ENCODE measurements around the gene IGLL1. TPM values are rescaled to one million over a fixed set of nuclear protein-coding genes. Genes with fewer than 3 reads are reported as not detected.
A peak's percentile ranks its signal among the peaks of the same experiment; 100 is the strongest.
"Not testable (repeated sequence)": the region's sequence is repeated elsewhere in the genome, so short reads cannot be mapped to it uniquely, and the experiment has no call there.

The IGLL1 gene
- total RNA-seq, 1 experiment from 2014 or later, result not detected

DNA sequence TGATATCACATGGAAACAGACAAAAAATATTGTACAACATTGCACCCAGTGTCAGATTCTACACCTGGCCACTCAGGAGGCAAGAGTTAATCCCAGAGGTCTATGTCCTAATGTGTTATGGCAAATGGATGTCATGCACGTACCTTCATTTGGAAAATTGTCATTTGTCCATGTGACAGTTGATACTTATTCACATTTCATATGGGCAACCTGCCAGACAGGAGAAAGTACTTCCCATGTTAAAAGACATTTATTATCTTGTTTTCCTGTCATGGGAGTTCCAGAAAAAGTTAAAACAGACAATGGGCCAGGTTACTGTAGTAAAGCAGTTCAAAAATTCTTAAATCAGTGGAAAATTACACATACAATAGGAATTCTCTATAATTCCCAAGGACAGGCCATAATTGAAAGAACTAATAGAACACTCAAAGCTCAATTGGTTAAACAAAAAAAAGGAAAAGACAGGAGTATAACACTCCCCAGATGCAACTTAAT lies 36.5 kb downstream of the IGLL1 start:
- not testable (repeated sequence) for DNase-seq (ENCODE audit: extremely low read depth, low read depth)

DNA sequence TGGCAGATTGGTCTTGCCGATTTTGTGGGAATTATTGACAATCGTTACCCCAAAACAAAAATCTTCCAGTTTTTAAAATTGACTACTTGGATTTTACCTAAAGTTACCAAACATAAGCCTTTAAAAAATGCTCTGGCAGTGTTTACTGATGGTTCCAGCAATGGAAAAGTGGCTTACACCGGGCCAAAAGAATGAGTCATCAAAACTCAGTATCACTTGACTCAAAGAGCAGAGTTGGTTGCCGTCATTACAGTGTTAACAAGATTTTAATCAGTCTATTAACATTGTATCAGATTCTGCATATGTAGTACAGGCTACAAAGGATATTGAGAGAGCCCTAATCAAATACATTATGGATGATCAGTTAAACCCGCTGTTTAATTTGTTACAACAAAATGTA lies 37.2 kb downstream of the IGLL1 start:
- DNase-seq (ENCODE audit: extremely low read depth, low read depth), result no peak

DNA sequence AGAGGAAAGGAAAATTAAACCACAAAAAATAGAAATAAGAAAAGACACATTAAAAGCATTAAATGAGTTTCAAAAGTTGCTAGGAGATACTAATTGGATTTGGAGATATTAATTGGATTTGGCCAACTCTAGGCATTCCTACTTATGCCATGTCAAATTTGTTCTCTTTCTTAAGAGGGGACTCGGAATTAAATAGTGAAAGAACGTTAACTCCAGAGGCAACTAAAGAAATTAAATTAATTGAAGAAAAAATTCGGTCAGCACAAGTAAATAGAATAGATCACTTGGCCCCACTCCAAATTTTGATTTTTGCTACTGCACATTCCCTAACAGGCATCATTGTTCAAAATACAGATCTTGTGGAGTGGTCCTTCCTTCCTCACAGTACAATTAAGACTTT lies 37.7 kb downstream of the IGLL1 start:
- DNase-seq (ENCODE audit: extremely low read depth, low read depth), result not testable (repeated sequence)

DNA sequence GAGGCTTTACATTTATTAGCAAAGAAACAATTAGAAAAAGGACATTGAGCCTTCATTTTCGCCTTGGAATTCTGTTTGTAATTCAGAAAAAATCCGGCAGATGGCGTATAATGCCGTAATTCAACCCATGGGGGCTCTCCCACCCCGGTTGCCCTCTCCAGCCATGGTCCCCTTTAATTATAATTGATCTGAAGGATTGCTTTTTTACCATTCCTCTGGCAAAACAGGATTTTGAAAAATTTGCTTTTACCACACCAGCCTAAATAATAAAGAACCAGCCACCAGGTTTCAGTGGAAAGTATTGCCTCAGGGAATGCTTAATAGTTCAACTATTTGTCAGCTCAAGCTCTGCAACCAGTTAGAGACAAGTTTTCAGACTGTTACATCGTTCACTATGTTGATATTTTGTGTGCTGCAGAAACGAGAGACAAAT lies 38.2 kb downstream of the IGLL1 start:
- DNase-seq (ENCODE audit: extremely low read depth, low read depth), result peak; percentile 8

DNA sequence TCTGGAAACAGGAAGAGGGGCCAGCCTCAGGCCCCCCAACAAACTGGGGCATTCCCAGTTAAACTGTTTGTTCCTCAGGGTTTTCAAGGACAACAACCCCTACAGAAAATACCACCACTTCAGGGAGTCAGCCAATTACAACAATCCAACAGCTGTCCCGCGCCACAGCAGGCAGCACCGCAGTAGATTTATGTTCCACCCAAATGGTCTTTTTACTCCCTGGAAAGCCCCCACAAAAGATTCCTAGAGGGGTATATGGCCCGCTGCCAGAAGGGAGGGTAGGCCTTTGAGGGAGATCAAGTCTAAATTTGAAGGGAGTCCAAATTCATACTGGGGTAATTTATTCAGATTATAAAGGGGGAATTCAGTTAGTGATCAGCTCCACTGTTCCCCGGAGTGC lies 39.3 kb downstream of the IGLL1 start:
- not testable (repeated sequence) for DNase-seq (ENCODE audit: extremely low read depth, low read depth)

DNA sequence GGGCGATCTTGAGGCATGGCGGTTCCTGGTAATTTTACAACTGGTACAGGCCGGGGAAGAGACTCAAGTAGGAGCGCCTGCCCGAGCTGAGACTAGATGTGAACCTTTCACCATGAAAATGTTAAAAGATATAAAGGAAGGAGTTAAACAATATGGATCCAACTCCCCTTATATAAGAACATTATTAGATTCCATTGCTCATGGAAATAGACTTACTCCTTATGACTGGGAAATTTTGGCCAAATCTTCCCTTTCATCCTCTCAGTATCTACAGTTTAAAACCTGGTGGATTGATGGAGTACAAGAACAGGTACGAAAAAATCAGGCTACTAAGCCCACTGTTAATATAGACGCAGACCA lies 40.3 kb downstream of the IGLL1 start:
- not testable (repeated sequence) for DNase-seq (ENCODE audit: extremely low read depth, low read depth)

DNA sequence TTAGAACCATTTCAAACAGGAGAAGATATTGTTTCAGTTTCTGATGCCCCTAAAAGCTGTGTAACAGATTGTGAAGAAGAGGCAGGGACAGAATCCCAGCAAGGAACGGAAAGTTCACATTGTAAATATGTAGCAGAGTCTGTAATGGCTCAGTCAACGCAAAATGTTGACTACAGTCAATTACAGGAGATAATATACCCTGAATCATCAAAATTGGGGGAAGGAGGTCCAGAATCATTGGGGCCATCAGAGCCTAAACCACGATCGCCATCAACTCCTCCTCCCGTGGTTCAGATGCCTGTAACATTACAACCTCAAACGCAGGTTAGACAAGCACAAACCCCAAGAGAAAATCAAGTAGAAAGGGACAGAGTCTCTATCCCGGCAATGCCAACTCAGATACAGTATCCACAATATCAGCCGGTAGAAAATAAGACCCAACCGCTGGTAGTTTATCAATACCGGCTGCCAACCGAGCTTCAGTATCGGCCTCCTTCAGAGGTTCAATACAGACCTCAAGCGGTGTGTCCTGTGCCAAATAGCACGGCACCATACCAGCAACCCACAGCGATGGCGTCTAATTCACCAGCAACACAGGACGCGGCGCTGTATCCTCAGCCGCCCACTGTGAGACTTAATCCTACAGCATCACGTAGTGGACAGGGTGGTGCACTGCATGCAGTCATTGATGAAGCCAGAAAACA lies 40.8 kb downstream of the IGLL1 start:
- peak; percentile 77 for DNase-seq (ENCODE audit: extremely low read depth, low read depth)

DNA sequence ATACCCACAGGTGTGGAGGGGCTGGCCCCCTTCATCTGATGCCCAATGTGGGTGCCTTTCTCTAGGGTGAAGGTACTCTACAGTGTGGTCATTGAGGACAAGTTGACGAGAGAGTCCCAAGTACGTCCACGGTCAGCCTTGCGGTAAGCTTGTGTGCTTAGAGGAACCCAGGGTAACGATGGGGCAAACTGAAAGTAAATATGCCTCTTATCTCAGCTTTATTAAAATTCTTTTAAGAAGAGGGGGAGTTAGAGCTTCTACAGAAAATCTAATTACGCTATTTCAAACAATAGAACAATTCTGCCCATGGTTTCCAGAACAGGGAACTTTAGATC lies 41.4 kb downstream of the IGLL1 start:
- not testable (repeated sequence) for DNase-seq (ENCODE audit: extremely low read depth, low read depth)

DNA sequence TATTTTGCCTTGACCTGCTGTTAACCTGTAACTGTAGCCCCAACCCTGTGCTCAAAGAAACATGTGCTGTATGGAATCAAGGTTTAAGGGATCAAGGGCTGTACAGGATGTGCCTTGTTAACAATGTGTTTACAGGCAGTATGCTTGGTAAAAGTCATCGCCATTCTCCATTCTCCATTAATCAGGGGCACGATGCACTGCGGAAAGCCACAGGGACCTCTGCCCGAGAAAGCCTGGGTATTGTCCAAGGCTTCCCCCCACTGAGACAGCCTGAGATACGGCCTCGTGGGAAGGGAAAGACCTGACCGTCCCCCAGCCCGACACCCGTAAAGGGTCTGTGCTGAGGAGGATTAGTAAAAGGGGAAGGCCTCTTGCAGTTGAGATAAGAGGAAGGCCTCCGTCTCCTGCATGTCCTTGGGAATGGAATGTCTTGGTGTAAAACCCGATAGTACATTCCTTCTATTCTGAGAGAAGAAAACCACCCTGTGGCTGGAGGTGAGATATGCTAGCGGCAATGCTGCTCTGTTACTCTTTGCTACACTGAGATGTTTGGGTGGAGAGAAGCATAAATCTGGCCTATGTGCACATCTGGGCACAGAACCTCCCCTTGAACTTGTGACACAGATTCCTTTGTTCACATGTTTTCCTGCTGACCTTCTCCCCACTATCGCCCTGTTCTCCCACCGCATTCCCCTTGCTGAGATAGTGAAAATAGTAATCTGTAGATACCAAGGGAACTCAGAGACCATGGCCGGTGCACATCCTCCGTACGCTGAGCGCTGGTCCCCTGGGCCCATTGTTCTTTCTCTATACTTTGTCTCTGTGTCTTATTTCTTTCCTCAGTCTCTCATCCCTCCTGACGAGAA lies 42.0 kb downstream of the IGLL1 start:
- DNase-seq (ENCODE audit: extremely low read depth, low read depth), result not testable (repeated sequence)

DNA sequence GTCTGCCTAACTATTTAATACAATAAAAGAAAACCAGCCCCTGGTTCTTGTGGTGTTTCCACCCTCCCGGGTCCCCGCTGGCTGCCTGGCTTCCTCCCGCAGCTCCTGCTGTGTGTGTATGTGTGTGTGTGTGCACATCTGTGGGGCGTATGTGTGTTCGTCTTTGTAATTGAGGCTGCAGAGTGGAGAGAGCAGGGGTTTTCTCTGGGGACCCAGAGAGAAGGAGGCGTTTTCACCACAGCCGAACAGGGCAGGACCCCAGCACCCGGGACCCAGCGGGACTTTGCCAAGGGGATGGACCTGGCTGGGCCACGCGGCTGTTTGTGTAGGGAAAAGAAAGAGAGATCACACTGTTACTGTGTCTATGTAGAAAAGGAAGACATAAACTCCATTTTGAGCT lies 42.7 kb downstream of the IGLL1 start:
- DNase-seq (ENCODE audit: extremely low read depth, low read depth), result no peak

DNA sequence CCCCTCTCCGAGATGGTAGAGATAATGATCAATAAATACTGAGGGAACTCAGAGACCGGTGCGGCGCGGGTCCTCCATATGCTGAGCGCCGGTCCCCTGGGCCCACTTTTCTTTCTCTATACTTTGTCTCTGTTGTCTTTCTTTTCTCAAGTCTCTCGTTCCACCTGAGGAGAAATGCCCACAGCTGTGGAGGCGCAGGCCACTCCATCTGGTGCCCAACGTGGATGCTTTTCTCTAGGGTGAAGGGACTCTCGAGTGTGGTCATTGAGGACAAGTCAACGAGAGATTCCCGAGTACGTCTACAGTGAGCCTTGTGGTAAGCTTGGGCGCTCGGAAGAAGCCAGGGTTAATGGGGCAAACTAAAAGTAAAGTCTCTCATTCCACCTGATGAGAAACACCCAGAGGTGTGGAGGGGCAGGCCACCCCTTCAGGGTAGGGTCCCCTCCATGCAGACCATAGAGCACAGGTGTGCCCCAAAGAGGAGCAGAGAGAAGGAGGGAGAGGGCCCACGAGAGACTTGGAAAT lies 43.2 kb downstream of the IGLL1 start:
- DNase-seq (ENCODE audit: extremely low read depth, low read depth), result no peak

DNA sequence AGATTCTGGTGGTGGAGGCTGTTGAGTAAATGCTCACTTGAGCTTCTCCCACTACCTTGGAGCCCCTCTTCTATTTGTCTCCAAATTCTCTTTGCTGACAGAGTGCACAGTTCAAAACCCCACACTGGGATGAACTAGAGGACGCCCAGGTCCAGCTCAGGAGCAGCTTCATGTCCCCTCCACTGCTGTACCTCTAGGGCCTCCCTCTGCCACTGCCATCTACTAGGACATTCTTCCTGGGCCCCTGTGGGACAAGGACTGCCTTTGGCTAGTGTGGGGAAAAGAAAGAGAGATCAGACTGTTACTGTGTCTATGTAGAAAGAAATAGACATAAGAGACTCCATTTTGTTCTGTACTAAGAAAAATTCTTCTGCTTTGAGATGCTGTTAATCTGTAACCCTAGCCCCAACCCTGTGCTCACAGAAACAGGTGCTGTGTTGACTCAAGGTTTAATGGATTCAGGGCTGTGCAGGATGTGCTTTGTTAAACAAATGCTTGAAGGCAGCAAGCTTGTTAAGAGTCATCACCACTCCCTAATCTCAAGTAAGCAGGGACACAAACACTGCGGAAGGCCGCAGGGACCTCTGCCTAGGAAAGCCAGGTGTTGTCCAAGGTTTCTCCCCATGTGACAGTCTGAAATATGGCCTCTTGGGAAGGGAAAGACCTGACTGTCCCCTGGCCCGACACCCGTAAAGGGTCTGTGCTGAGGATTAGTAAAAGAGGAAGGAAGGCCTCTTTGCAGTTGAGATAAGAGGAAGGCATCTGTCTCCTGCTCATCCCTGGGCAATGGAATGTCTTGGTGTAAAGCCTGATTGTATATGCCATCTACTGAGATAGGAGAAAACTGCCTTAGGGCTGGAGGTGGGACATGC lies 44.1 kb downstream of the IGLL1 start:
- not testable (repeated sequence) for DNase-seq (ENCODE audit: extremely low read depth, low read depth)

DNA sequence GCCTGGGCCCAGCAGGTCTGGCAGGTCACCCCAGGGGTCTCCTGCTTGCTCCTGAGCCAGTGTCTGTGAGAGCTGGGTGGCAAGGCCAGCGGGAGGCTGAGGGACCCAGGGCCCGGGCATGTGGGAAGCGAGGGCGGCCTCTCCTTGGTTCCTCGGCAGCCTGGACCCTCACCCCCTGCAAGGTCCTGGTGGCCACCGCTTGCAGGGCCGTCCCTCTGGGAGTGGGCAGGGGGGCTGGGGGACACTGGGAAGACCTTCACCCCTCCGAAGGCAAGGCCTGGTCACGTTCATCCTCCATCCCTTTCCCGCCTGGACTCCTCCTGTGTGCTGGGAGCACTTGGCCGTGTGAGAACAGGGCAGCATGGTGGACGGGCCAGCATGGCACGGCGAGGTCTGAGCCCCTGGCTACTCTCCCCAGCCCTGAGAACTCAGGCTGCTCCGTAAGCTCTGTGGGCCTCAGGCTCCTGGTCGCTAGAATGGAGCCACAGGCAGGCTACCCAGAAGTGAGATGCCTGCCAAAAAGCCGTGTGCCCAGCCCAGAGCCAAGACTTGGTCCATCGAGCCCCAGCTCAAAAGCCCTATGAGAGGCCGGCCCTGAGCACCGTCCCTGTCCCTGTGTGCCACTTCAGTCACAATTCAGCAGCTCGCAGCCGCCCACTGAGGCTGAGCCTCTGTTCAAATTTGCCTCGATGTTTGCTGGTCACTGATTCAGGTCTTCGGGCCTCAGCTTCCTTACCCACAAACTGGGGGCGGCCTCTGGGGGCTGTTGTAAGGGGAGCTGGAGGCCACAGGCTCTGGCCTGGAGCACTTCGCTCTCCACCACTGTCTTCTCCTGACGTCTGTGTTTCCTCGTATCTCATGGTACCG lies 45.0 kb downstream of the IGLL1 start:
- DNase-seq (ENCODE audit: extremely low read depth, low read depth), result no peak

DNA sequence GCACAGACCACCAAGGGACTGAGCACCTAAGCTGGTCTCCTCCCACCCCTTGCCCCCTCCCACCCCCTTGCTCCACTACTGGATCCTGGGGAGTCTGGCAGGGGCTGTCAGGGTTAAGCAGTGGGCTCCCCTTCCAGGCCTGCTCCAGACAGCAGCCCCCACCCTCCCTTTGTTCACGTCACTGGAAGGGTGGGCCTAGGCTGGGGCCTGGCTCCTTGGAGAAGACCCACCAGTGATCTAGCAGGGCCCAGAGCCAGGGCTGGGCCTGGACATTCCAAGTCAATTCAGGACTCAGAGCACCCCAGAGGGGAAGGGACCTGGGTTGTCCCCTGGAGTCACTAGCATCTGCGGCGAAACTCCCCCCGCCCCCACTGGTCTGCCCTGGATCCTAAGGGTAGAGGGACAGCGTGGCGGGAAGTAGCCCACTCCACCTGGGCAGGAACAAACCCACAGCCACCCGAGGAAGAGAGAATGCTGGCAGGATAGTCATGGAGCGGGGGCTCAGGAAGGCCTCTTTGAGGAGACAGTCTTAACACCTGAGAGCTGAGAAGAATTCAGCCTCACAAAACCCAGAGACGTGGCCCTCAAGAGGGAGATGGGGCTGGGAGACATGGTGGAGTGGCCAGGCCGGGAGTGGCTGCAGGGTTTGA lies 45.8 kb downstream of the IGLL1 start:
- no peak for DNase-seq (ENCODE audit: extremely low read depth, low read depth)

DNA sequence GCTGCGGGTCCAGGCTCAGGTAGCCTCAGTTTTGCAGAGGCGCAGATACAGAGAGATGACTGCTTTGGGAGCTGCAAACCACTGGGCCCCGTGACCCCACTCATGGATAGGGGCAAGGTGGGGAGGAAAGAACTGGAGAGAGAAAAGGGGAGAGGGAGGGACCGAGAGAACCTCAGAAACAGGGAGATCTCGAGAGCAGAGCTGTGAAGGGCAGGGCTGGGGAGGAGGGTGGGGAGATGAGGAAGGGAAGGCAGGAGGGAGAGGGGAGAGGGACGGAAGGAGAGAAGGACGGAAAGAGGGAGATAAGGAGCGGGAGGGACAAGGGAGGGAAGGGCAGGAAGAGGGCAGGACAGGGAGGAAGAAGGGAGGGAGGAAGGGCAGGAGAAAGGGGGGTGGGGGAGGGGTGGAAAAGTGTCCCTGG lies 46.3 kb downstream of the IGLL1 start:
- DNase-seq (ENCODE audit: extremely low read depth, low read depth), result no peak

DNA sequence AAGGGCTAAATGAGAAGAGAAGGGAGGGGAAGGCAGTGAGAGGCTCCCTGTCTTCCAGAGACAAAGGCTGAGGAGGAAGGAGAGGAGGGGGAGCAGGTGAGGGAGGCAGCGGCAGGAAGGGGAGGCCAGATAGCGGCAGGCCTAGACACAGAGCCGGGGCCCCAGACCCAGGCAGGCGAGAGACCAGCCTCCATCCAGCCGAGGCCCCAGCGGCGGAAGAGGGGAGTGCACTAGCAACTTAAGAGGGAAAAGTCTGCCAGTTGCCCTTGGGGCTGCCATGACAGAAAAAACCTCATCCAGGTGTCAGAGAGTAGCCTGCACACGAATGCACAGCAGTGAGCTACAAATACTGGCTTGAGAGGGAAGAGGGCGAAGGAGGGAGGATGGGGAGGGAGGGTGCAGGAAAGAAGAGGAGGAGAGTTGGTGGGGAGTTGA lies 46.7 kb downstream of the IGLL1 start:
- DNase-seq (ENCODE audit: extremely low read depth, low read depth), result peak; percentile 12

DNA sequence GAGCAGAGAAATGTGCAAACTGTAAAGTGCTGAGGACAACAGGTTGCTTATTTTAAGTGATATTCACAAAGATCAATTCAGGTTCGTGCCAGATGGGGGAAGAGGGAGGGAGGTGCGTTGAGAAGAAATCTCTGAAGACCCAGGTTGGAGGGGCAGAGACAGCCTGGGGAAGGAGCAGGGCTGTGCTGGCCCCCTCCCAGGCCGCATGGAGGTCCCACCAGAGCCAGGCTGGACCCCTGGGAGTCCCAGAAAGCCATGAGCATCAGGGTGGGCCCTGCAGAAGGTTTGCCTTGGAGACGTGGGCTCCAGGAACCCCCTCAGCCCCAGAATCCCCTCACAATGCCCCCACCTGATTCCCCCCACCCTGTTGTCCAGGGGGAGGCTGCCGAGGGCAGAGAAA lies 47.4 kb downstream of the IGLL1 start:
- DNase-seq (ENCODE audit: extremely low read depth, low read depth), result no peak

DNA sequence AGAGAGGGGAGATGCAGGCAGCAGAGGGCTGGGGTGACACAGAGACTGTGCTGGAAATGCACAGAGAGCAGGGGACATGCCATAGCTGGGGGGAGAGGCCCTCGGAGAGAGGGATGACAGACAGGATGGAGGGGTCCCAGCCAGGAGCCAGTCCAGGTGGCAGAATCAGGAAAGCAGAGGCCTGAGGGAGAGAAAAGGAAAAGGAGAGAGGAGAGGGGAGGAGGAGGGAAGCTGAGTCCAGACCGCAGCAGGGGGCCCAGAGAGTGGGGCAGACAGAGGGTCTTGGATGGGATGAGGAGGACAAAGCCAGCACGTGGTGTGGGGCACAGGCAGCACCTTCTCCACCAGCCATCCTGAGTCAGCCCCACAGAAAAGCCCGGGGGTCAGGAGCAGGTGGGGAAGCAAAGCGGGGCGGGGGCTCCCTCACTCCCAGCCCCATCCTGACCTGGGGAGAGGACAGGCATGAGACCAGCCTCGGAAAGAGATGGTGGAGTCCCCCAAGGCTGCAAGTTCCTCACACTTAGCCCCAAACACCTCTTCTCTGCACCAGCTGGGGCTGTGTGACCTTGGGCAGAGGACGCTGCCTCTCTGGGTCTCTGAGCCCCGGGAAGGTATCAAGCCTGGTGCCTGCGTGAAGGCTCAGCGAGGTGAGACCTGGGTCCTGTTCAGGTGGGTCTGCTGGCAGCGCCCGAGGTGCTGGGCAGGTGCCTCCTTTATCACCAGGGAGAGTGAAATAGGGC lies 48.0 kb downstream of the IGLL1 start:
- DNase-seq (ENCODE audit: extremely low read depth, low read depth), result no peak

Measured in NCI-H460 (cell line).